ENCODE data around the gene VPS37C. TPM values are rescaled to one million over a fixed set of nuclear protein-coding genes. Genes with fewer than 3 reads are reported as not detected.

The VPS37C gene
- total and polyA plus RNA-seq, 10 of the 15 experiments (the other 5 are each of a cell fraction or from before 2014, with no cell fraction given), result 0.39 to 16.5 (median 7.8) TPM

- TF ChIP-seq STAT1 (conservative IDR thresholded peaks at IDR 0.05), result no peak
Measured at GRCh38 chr11:61176446-61176845, 15.2 kb upstream of the VPS37C start (continued).

- ChIA-PET RAD21 (ENCODE audit: unreplicated experiment) (no interaction called here), POLR2A (no interaction called here), CTCF (interaction anchor here (0.6 to 5.7 kb wide), 4 partner anchors 13 to 402 kb away, joined by 3 to 35 read pairs (median 4); no protein-coding TSS in a partner anchor), SMC1A (ENCODE audit: uncharacterized antibody, unreplicated experiment) (interaction anchor here (0.9 to 1.2 kb wide), 2 partner anchors 12 to 16 kb away, joined by 3 read pairs; no protein-coding TSS in a partner anchor)
- FAIRE-seq, result no peak
- in situ Hi-C loops (cut with MboI), result no loop called here
- H3K4me3 ChIP-seq, result no peak overlapping the region
- no peaks in the 10 kb centered on the region for H3K4me1 ChIP-seq (ENCODE audit: control insufficient read depth, insufficient read depth, low read length)
- H3K27me3 ChIP-seq (replicated peaks in 1 of 2; ENCODE audit: control insufficient read depth in 2 of 2, insufficient read depth in 2 of 2, low read length in 1 of 2), result no peaks in the 10 kb centered on the region; a peak in 1 of 4 replicates
- H3K79me2 ChIP-seq (ENCODE audit: control insufficient read depth, insufficient read depth, low read length), result no peaks in the 10 kb centered on the region
- H3K9ac ChIP-seq (ENCODE audit: control insufficient read depth, insufficient read depth, low read length), result no peak overlapping the region
- H3K9me3 ChIP-seq (replicated peaks; ENCODE audit: control insufficient read depth, insufficient read depth, low read length), result peaks cover 2% of the 10 kb centered on the region; the same call in 2 of the 3 replicates
- H2AFZ ChIP-seq (ENCODE audit: control insufficient read depth, low read depth, low read length), result no peak overlapping the region
- BruUV-seq (replicated peaks), result no TSS peak
- 21% methylated on average over 6 of the region's 6 CpGs for WGBS (ENCODE audit: insufficient coverage, insufficient replicate concordance, low lambda C conversion rate, missing lambda C conversion rate)
- no peak for DNase-seq (ENCODE audit: low read depth, low spot score)
- intact Hi-C loops (cut with micrococcal nuclease; ENCODE audit: unreplicated experiment), result no loop called here
- H3K4me2 ChIP-seq (ENCODE audit: control insufficient read depth, insufficient read depth), result no peak overlapping the region
- TF ChIP-seq TCF12 (IDR thresholded peaks at IDR 0.05; ENCODE audit: low read depth, low read length) (no peak), SRF (IDR thresholded peaks at IDR 0.05; ENCODE audit: low read depth in 2 of 2, low read length in 2 of 2) (no peak), EZH2 (IDR thresholded peaks at IDR 0.05; ENCODE audit: borderline replicate concordance, control insufficient read depth, low read depth, low read length) (no peak), RCOR1 (conservative IDR thresholded peaks at IDR 0.05; ENCODE audit: low read depth, low read length) (no peak), YBX1 (IDR thresholded peaks at IDR 0.05) (no peak), CHD4 (IDR thresholded peaks at IDR 0.05) (no peak), BCLAF1 (IDR thresholded peaks at IDR 0.05) (no peak), NR2F1 (conservative IDR thresholded peaks at IDR 0.05) (no peak), TARDBP (IDR thresholded peaks at IDR 0.05; ENCODE audit: borderline replicate concordance) (no peak), POLR2AphosphoS2 (IDR thresholded peaks at IDR 0.05; ENCODE audit: low read depth, low read length) (no peak), MYC (IDR thresholded peaks at IDR 0.05; ENCODE audit: insufficient read depth, insufficient read length, insufficient replicate concordance, low read length, severe bottlenecking) (no peak)
- no peaks in the 10 kb centered on the region for H3K36me3 ChIP-seq (ENCODE audit: control insufficient read depth in 2 of 2, insufficient read depth in 2 of 2, low read length in 1 of 2)
- no peak overlapping the region for H3K27ac ChIP-seq (ENCODE audit: control insufficient read depth, insufficient read depth)
- ATAC-seq, result no peak
- no peaks in the 10 kb centered on the region for H4K20me1 ChIP-seq (ENCODE audit: control insufficient read depth, insufficient read depth)
Measured at GRCh38 chr11:61174949-61175348, 13.7 kb upstream of the VPS37C start.

All from GM12878 (cell line).